Liver (tissue), 3 donors: ENCODE results near the gene P3H4.

ENCODE experiments used
- ATF3 ChIP-seq: IDR thresholded peaks from 2 replicates; pipeline ENCODE4 v1.6.1; 2016; ENCODE audit warnings: antibody characterized with exemption
- CTCF ChIP-seq: fragments of 150-350 bp; IDR thresholded peaks from 2 replicates; pipeline ENCODE4 v1.5.1; 2017; ENCODE audit warnings: improper control_type of control experiment, low read depth, low read length; ENCODE audit not compliant: missing input control
- FOXA1 ChIP-seq: IDR thresholded peaks from 2 replicates; pipeline ENCODE4 v1.6.1; 2016; ENCODE audit warnings: antibody characterized with exemption
- MAX ChIP-seq: IDR thresholded peaks from 2 replicates; pipeline ENCODE4 v1.6.1; 2016; ENCODE audit warnings: antibody characterized with exemption
- RAD21 ChIP-seq, 2 donors: IDR thresholded peaks; 2 replicates each; pipeline ENCODE4 v1.6.1; 2016; ENCODE audit warnings: antibody characterized with exemption in 2 of 2, mild to moderate bottlenecking in 2 of 2
- REST ChIP-seq: IDR thresholded peaks from 2 replicates; pipeline ENCODE4 v1.6.1; 2016; ENCODE audit warnings: antibody characterized with exemption, mild to moderate bottlenecking
- TAF1 ChIP-seq: conservative IDR thresholded peaks from 2 replicates; pipeline ENCODE4 v1.6.1; 2016; ENCODE audit warnings: antibody characterized with exemption, mild to moderate bottlenecking
- YY1 ChIP-seq: IDR thresholded peaks from 2 replicates; pipeline ENCODE4 v1.6.1; 2016; ENCODE audit warnings: antibody characterized with exemption, mild to moderate bottlenecking
- ZBTB33 ChIP-seq: IDR thresholded peaks from 2 replicates; pipeline ENCODE4 v1.6.1; 2016; ENCODE audit warnings: antibody characterized with exemption
- donor health status: healthy.
- donor health status: healthy.

- no peak for TF ChIP-seq CTCF
- TF ChIP-seq ZBTB33, result no peak
- no peak for TF ChIP-seq TAF1
- TF ChIP-seq REST, result no peak
- TF ChIP-seq FOXA1, result no peak
- TF ChIP-seq RAD21 (IDR thresholded peaks at IDR 0.05), result no peak
- no peak for TF ChIP-seq ATF3
- no peak for TF ChIP-seq MAX
- no peak for TF ChIP-seq YY1
These were observed 37.0 kb upstream of the P3H4 start for GRCh38 chr17:41848788-41849187.
